MG63 (cell line): ENCODE results near the gene ZC3H11A. TPM values are rescaled to one million over a fixed set of nuclear protein-coding genes. Genes with fewer than 3 reads are reported as not detected.
"Not testable (repeated sequence)": the region's sequence is repeated elsewhere in the genome, so short reads cannot be mapped to it uniquely, and the experiment has no call there.

Experiments used
- DNase-seq: peaks from one replicate; pipeline ENCODE4 v3.0.0-alpha.2; 2020
- H3K27me3 ChIP-seq: fragments of 250-450 bp; sonication (Bioruptor Pico); 2 replicates; pipeline ENCODE4 v1.5.1; 2020; ENCODE audit warnings: mild to moderate bottlenecking, moderate library complexity
- H3K36me3 ChIP-seq: fragments of 250-450 bp; sonication (Bioruptor Pico); 2 replicates; pipeline ENCODE4 v1.5.1; 2020; ENCODE audit warnings: mild to moderate bottlenecking, moderate library complexity
- H3K4me3 ChIP-seq: fragments of 250-450 bp; sonication (Bioruptor Pico); 2 replicates; pipeline ENCODE4 v1.5.1; 2020; ENCODE audit warnings: mild to moderate bottlenecking, moderate library complexity
- H3K9me3 ChIP-seq: fragments of 250-450 bp; sonication (Bioruptor Pico); 2 replicates; pipeline ENCODE4 v1.5.1; 2020; ENCODE audit warnings: mild to moderate bottlenecking, moderate library complexity
- total RNA-seq: library from RNA; depleted of rRNA; stranded (reverse); fragments of >200 nt; shearing (Covaris generic); gene quantifications from 2 replicates; pipeline ENCODE4 v1.2.3, GENCODE V29; 2014; ENCODE audit warnings: low replicate concordance; rRNA removed

The ZC3H11A gene
- total RNA-seq, 1 experiment from 2014 or later, result 50.6 TPM

DNA sequence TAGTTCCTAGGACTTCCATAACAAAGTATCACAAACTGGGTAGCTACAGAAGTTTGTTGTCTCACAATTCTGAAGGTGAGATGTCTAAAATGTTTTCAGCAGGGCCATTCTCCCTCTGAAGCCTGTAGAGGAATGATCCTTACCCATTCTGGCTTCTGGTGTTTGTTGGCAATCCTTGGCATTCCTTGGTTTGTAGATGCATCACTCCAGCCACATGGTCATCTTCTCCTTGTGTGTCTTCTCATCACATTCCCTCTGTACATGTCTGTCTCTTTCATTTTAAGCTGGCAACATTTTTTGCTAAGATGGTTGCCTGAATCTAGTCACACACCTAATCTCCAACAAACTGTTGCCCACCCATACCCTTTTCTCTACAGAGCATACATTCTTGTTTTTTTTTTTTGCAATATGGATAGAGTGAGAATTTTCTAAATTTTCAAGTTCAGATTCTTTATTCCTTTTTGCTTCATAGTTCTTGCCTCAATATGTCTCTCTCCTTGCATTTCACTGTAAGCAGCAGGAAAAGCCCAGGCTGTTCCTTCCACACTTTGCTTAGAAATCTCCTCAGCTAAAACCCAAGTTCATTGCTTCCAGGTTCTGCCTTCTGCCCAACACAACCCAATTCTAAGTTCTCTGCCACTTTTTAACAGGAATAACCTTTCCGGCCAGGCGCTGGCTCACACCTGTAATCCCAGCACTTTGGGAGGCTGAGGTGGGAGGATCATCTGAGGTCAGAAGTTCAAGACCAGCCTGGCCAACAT is 18.3 kb downstream of the ZC3H11A start:
- H3K36me3 ChIP-seq, result peaks cover 88% of the 10 kb centered on the region
- H3K9me3 ChIP-seq, result no peaks in the 10 kb centered on the region
- no peaks in the 10 kb centered on the region for H3K27me3 ChIP-seq
- no peak overlapping the region for H3K4me3 ChIP-seq
- DNase-seq, result no peak

DNA sequence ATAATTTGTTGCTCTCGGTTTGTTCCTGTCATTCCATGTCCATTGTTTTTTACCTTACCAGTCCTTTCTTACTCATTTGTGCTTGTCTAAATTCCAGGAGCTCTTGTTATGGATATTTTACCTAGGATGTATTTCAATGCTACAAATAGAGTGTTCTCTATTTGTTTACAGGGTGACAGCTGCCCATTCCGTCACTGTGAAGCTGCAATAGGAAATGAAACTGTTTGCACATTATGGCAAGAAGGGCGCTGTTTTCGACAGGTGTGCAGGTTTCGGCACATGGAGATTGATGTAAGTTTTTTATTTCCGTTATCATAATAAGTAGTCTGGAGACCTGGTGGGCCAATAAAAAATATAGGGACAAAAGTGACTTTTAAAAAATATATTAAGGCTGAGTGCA is 23.0 kb downstream of the ZC3H11A start:
- no peak for DNase-seq
- no peaks in the 10 kb centered on the region for H3K9me3 ChIP-seq
- H3K4me3 ChIP-seq, result no peak overlapping the region
- H3K36me3 ChIP-seq, result peaks cover 90% of the 10 kb centered on the region
- no peaks in the 10 kb centered on the region for H3K27me3 ChIP-seq

DNA sequence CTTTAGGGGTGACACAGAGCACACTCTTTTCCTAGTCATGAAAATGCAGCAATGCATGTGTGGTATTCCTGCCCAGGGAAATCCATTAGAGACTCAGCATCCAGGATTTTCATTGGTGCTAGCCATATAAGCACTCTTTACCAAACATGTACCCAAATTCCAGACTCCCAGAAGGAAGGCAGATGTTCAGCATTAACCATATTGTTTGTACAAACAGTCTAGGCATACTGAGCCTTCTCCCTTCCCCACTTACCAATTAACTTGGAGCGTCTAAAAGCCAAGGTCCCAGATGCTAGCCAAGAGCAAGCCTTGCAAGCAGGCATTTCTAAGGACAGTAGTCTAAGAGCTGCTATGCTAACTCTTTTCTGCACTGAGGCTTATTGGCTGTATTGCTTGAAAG is 27.9 kb downstream of the ZC3H11A start:
- no peak for DNase-seq
- Histone ChIP-seq H3K36me3 (peaks cover 78% of the 10 kb centered on the region), H3K27me3 (no peaks in the 10 kb centered on the region)

DNA sequence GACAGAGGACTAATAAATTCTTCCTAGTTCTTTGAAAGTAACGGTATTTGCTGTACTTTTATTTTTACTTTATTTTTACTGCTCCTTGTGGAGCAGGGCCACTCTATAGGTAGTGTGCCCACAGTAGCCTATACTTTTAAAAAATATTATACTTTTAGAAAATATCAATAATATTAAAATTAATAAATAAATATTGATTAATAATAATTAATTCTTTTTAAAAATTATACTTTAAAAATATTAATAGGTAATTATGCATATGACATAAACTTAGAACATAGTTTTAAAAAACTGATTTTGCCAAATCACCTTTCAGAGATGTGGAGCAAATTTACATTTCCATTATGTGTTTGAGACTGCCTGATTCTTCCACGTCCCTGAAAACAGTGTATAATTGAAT is 30.8 kb downstream of the ZC3H11A start:
- no peak overlapping the region for H3K4me3 ChIP-seq
- DNase-seq, result no peak
- peaks cover 81% of the 10 kb centered on the region for H3K36me3 ChIP-seq

More for the DNA sequence above, 27.9 kb downstream of the ZC3H11A start:
- no peak overlapping the region for H3K4me3 ChIP-seq
- no peaks in the 10 kb centered on the region for H3K9me3 ChIP-seq

DNA sequence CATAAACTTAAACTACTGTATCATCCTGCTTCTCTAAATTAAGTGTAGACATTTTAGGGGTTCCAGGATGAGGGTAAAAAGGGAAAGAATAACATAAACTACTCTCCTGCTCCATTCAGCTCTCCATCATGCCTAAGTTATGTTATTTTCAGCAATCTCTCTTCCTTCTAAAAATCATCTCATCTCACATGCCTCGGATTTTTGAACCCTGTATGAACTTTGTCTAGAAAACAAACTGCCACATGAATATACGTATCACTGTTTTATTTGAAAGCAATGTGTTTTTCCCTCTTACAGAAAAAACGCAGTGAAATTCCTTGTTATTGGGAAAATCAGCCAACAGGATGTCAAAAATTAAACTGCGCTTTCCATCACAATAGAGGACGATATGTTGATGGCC is 32.6 kb downstream of the ZC3H11A start:
- no peak overlapping the region for H3K4me3 ChIP-seq
- no peaks in the 10 kb centered on the region for H3K27me3 ChIP-seq
- no peaks in the 10 kb centered on the region for H3K9me3 ChIP-seq
- H3K36me3 ChIP-seq, result peaks cover 81% of the 10 kb centered on the region
- no peak for DNase-seq

More for the DNA sequence above, 30.8 kb downstream of the ZC3H11A start:
- H3K27me3 ChIP-seq, result no peaks in the 10 kb centered on the region
- H3K9me3 ChIP-seq, result no peaks in the 10 kb centered on the region

DNA sequence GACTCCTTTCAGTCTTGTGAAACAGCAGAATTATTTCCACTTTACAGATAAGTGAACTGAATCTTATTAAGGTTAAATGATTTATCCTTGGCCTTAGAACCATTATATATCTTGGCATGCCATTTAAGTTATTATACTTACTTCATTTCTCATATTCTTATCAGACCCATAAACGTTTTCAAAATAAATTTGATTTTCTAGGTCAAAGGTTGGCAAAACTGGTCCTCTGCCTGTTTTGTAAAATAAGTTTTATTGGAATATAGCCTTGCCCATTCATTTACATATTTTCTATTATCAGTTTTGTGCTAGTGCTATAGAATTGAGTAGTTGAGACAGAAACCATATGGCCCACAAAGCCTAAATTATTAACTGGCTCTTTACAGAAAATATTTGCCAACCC is 33.1 kb downstream of the ZC3H11A start:
- Histone ChIP-seq H3K9me3 (no peaks in the 10 kb centered on the region), H3K4me3 (no peak overlapping the region), H3K27me3 (no peaks in the 10 kb centered on the region), H3K36me3 (peaks cover 78% of the 10 kb centered on the region)
- no peak for DNase-seq

DNA sequence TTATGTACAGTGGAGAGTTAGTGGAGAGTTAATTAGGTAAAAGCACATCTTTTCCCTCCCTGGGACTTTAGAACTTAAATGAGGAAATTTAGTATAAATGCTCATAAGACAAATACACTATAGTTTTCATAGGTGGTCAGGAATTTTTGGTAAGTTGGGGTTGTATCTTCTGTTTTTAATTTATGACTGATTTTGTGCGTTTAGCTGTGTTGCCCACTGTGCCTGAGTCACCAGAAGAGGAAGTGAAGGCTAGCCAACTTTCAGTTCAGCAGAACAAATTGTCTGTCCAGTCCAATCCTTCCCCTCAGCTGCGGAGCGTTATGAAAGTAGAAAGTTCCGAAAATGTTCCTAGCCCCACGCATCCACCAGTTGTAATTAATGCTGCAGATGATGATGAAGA is 33.8 kb downstream of the ZC3H11A start:
- H3K4me3 ChIP-seq, H3K27me3 ChIP-seq, H3K9me3 ChIP-seq: not testable (repeated sequence)
- DNase-seq, result peak; percentile 21
- H3K36me3 ChIP-seq, result peaks cover 83% of the 10 kb centered on the region

DNA sequence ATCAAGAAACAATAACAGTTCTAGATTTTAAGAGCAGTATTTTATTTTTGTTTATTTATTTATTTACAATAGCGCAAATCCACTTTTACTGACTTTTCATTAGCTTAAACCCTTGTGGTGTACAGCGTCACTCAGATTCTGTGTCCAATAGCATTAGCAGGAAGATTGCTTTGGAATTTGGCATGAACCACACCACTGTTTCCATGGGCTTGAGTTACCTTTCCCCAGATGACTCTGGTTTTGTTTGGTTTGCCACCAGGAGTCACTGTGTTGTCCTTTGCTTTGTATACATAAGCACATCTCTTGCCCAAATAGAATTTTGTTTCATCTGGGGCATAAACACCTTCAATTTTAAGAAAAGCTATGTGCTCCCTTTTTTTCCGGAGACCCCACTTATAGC is 40.1 kb downstream of the ZC3H11A start:
- DNase-seq, result no peak
- no peak overlapping the region for H3K4me3 ChIP-seq
- H3K36me3 ChIP-seq, result peaks cover 92% of the 10 kb centered on the region
- no peaks in the 10 kb centered on the region for H3K9me3 ChIP-seq
- no peaks in the 10 kb centered on the region for H3K27me3 ChIP-seq

DNA sequence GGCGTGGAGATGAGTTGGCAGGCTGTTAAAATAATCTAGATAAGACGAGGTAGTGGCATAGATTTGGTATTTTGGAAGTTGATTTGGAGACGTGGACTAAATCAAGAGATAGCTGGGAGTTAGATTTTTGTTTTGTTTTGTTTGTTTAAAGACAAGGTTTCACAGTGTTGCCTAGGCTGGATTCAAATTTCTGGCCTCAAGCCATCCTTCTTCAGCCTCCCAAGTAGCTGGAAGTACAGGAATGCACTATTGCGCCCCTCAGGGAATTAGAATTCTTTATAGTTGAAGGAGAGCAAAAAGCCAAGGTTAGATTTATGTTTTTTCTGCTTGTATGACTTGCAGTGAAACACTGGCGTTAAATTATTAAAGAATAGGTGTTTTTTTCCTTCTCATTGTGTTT is 43.7 kb downstream of the ZC3H11A start:
- DNase-seq, result no peak

DNA sequence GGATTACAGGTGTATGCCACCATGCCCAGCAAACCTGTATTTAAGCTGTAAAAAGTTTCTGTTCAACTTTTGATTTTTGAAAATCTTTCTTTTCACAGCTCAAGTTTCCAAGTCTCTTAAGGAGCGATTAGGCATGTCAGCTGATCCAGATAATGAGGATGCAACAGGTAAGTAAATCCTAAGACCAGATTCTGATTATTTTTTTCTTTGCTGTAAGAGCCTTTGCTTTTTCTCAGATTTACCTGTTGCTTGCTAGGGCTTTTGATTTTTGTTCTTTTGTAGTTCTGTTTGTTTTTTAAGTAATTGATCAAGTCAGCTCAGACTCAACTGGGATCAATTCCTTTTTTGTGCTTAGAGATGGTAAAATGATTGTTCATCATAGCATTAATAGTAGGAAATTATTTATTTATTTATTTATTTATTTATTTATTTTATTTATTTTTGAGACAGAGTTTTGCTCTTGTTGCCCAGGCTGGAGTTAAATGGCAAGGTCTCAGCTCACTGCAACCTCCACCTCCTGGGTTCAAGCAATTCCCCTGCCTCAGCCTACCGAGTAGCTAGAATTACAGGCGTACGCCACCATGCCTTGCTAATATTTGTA is 44.9 kb downstream of the ZC3H11A start:
- DNase-seq, result no peak
- Histone ChIP-seq H3K4me3 (no peak overlapping the region), H3K9me3 (no peaks in the 10 kb centered on the region), H3K27me3 (no peaks in the 10 kb centered on the region), H3K36me3 (peaks cover 85% of the 10 kb centered on the region)

More for the DNA sequence above, 43.7 kb downstream of the ZC3H11A start:
- Histone ChIP-seq H3K9me3 (no peaks in the 10 kb centered on the region), H3K27me3 (no peaks in the 10 kb centered on the region), H3K4me3 (no peak overlapping the region), H3K36me3 (peaks cover 85% of the 10 kb centered on the region)

DNA sequence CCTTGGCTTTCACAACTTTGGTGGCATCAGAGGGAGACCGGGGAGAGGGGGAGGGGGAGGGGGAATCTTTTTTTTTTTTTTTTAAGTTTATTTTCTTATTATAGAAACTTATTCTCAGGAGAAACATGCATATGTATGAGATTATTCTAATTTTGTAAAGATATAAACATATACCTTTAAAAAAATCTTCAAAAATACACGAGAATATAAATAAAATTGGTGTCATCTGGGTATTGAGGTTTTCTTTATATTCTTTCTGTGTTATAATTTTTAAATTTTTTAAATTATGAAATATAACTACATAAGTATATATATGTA is 47.1 kb downstream of the ZC3H11A start:
- no peak overlapping the region for H3K4me3 ChIP-seq
- no peaks in the 10 kb centered on the region for H3K27me3 ChIP-seq
- DNase-seq, result no peak
- no peaks in the 10 kb centered on the region for H3K9me3 ChIP-seq
- peaks cover 82% of the 10 kb centered on the region for H3K36me3 ChIP-seq

DNA sequence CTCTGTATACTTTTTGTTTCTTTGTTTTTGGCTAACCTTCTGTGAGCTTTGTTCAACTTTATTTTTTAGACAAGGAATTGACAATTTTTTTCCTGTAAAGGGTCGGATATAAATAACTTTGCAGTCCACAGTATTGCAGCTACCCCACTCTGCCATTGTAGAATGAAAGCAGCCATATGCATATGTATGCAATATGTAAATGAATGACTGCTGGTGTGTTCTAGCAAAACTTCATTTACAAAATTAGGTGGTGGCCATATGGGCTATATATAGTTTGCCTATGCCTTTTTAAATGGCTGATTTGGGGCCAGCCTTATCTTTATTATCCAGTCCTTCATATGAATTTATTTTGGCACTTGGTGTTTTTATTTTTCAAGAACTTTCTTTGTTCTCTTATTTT is 48.0 kb downstream of the ZC3H11A start:
- H3K36me3 ChIP-seq, result peaks cover 82% of the 10 kb centered on the region
- H3K4me3 ChIP-seq, result no peak overlapping the region
- no peaks in the 10 kb centered on the region for H3K9me3 ChIP-seq
- DNase-seq, result no peak
- no peaks in the 10 kb centered on the region for H3K27me3 ChIP-seq

Other genes starting within 250 kb of the ZC3H11A start
- 37.6 and 43.6 TPM in 2 replicates for gene ATP2B4, start 168.8 kb upstream of the ZC3H11A start, total RNA-seq
- gene LAX1, start 30.4 kb upstream of the ZC3H11A start, total RNA-seq, result not detected in 2 replicates
- 2.4 and 2.5 TPM in 2 replicates for gene ZBED6, start within 50 bp of the ZC3H11A start, total RNA-seq
- gene SNRPE, start 66.0 kb downstream of the ZC3H11A start, total RNA-seq, result 200 and 265 TPM in 2 replicates